Measurements from ENCODE around the gene DLG2. TPM values are rescaled to one million over a fixed set of nuclear protein-coding genes. Genes with fewer than 3 reads are reported as not detected.

The DLG2 gene
- total and polyA plus RNA-seq, 4 experiments from 2014 or later, result 0.78 to 2.7 (median 1.9) TPM

- POLR2A ChIA-PET (ENCODE audit: partially characterized antibody), result no interaction called here
- Histone ChIP-seq H3K27ac (ENCODE audit: low read depth, low read length) (no peak overlapping the region), H3K4me3 (ENCODE audit: low read length in 2 of 2) (no peak overlapping the region), H3K4me1 (ENCODE audit: insufficient read depth, low read length) (no peaks in the 10 kb centered on the region), H3K9me3 (ENCODE audit: control insufficient read depth in 1 of 2, low read length in 2 of 2) (no peaks in the 10 kb centered on the region), H3K36me3 (ENCODE audit: insufficient read depth, low read length) (no peaks in the 10 kb centered on the region), H3K27me3 (ENCODE audit: insufficient read depth, low read length) (no peaks in the 10 kb centered on the region)
- no peak for DNase-seq
- Mint-ChIP-seq H3K27me3 (no peaks in the 10 kb centered on the region), H3K36me3 (no peaks in the 10 kb centered on the region), H3K4me3 (no peak overlapping the region), H3K4me1 (no peaks in the 10 kb centered on the region), H3K9me3 (peaks cover 4 to 39% (median 10%) of the 10 kb centered on the region in 8 donors), H3K27ac (no peak overlapping the region)
- intact Hi-C loops (cut with micrococcal nuclease), result no loop called here
- CTCF ChIA-PET (ENCODE audit: partially characterized antibody), result no interaction called here
Observed at GRCh38 chr11:84518631-84519183, 1108.4 kb downstream of the DLG2 start.

- Histone ChIP-seq H3K4me1 (ENCODE audit: insufficient read depth, low read length) (no peaks in the 10 kb centered on the region), H3K27ac (ENCODE audit: low read depth, low read length) (no peak overlapping the region), H3K4me3 (ENCODE audit: low read length in 2 of 2) (no peak overlapping the region), H3K27me3 (ENCODE audit: insufficient read depth, low read length) (no peaks in the 10 kb centered on the region), H3K9me3 (ENCODE audit: control insufficient read depth in 1 of 2, low read length in 2 of 2) (no peaks in the 10 kb centered on the region), H3K36me3 (ENCODE audit: insufficient read depth, low read length) (no peaks in the 10 kb centered on the region)
- no peaks in the 10 kb centered on the region for H3K4me1 Mint-ChIP-seq
- H3K4me3 Mint-ChIP-seq, result no peak overlapping the region
- peaks cover 0 to 1% of the 10 kb centered on the region in 2 donors for H3K27me3 Mint-ChIP-seq
- POLR2A ChIA-PET (ENCODE audit: partially characterized antibody), result no interaction called here
- CTCF ChIA-PET (ENCODE audit: partially characterized antibody), result no interaction called here
- intact Hi-C loops (cut with micrococcal nuclease), result no loop called here
- no peak overlapping the region for H3K27ac Mint-ChIP-seq
- peaks cover 3 to 26% (median 14%) of the 10 kb centered on the region in 8 donors for H3K9me3 Mint-ChIP-seq
- no peak for DNase-seq
- H3K36me3 Mint-ChIP-seq, result no peaks in the 10 kb centered on the region
Observed at GRCh38 chr11:84514436-84514835, 1112.7 kb downstream of the DLG2 start.

- no peak overlapping the region for H3K27ac Mint-ChIP-seq
Observed at GRCh38 chr11:84503503-84503902, 1123.6 kb downstream of the DLG2 start.

GRCh38 chr11:84501750-84502149 lies 1125.4 kb downstream of the DLG2 start:
- no peaks in the 10 kb centered on the region for H3K27me3 ChIP-seq (ENCODE audit: insufficient read depth, low read length)
- H3K4me3 Mint-ChIP-seq, result no peak overlapping the region
- H3K27ac Mint-ChIP-seq, result no peak overlapping the region
- no peak overlapping the region for H3K4me3 ChIP-seq (ENCODE audit: low read length in 2 of 2)
- H3K9me3 Mint-ChIP-seq, result peaks cover 0 to 22% (median 3%) of the 10 kb centered on the region in 8 donors
- intact Hi-C loops (cut with micrococcal nuclease), result no loop called here
- H3K27me3 Mint-ChIP-seq, result no peaks in the 10 kb centered on the region
- no peaks in the 10 kb centered on the region for H3K4me1 ChIP-seq (ENCODE audit: insufficient read depth, low read length)
- H3K27ac ChIP-seq (ENCODE audit: low read depth, low read length), result no peak overlapping the region
- no peak for DNase-seq
- no peaks in the 10 kb centered on the region for H3K36me3 ChIP-seq (ENCODE audit: insufficient read depth, low read length)
- H3K9me3 ChIP-seq (ENCODE audit: control insufficient read depth in 1 of 2, low read length in 2 of 2), result no peaks in the 10 kb centered on the region
- H3K36me3 Mint-ChIP-seq, result no peaks in the 10 kb centered on the region
- H3K4me1 Mint-ChIP-seq, result no peaks in the 10 kb centered on the region
- POLR2A ChIA-PET (ENCODE audit: partially characterized antibody), result no interaction called here
- CTCF ChIA-PET (ENCODE audit: partially characterized antibody), result no interaction called here

More at GRCh38 chr11:84503503-84503902, 1123.6 kb downstream of the DLG2 start:
- H3K27ac ChIP-seq (ENCODE audit: low read depth, low read length), result no peak overlapping the region
- H3K4me3 ChIP-seq (ENCODE audit: low read length in 2 of 2), result no peak overlapping the region
- POLR2A ChIA-PET (ENCODE audit: partially characterized antibody), result no interaction called here
- Mint-ChIP-seq H3K27me3 (no peaks in the 10 kb centered on the region), H3K9me3 (peaks cover 0 to 19% (median 6%) of the 10 kb centered on the region in 8 donors), H3K4me3 (no peak overlapping the region), H3K4me1 (no peaks in the 10 kb centered on the region), H3K36me3 (no peaks in the 10 kb centered on the region)
- H3K9me3 ChIP-seq (ENCODE audit: control insufficient read depth in 1 of 2, low read length in 2 of 2), result no peaks in the 10 kb centered on the region
- H3K36me3 ChIP-seq (ENCODE audit: insufficient read depth, low read length), result no peaks in the 10 kb centered on the region
- CTCF ChIA-PET (ENCODE audit: partially characterized antibody), result no interaction called here
- intact Hi-C loops (cut with micrococcal nuclease), result no loop called here
- no peak for DNase-seq
- no peaks in the 10 kb centered on the region for H3K27me3 ChIP-seq (ENCODE audit: insufficient read depth, low read length)
- H3K4me1 ChIP-seq (ENCODE audit: insufficient read depth, low read length), result no peaks in the 10 kb centered on the region

GRCh38 chr11:84497981-84498411 lies 1129.1 kb downstream of the DLG2 start:
- H3K36me3 ChIP-seq (ENCODE audit: insufficient read depth, low read length), result no peaks in the 10 kb centered on the region
- Mint-ChIP-seq H3K4me1 (no peaks in the 10 kb centered on the region), H3K4me3 (no peak overlapping the region), H3K27ac (no peak overlapping the region), H3K9me3 (peaks cover 0 to 27% (median 8%) of the 10 kb centered on the region in 8 donors), H3K27me3 (no peaks in the 10 kb centered on the region), H3K36me3 (no peaks in the 10 kb centered on the region)
- POLR2A ChIA-PET (ENCODE audit: partially characterized antibody), result no interaction called here
- no peaks in the 10 kb centered on the region for H3K27me3 ChIP-seq (ENCODE audit: insufficient read depth, low read length)
- intact Hi-C loops (cut with micrococcal nuclease), result no loop called here
- H3K4me3 ChIP-seq (ENCODE audit: low read length in 2 of 2), result no peak overlapping the region
- DNase-seq, result no peak
- no peak overlapping the region for H3K27ac ChIP-seq (ENCODE audit: low read depth, low read length)
- CTCF ChIA-PET (ENCODE audit: partially characterized antibody), result no interaction called here
- H3K4me1 ChIP-seq (ENCODE audit: insufficient read depth, low read length), result no peaks in the 10 kb centered on the region
- H3K9me3 ChIP-seq (ENCODE audit: control insufficient read depth in 1 of 2, low read length in 2 of 2), result no peaks in the 10 kb centered on the region

- Mint-ChIP-seq H3K4me3 (no peak overlapping the region), H3K27me3 (no peaks in the 10 kb centered on the region)
Observed at GRCh38 chr11:84497181-84497580, 1130.0 kb downstream of the DLG2 start.

GRCh38 chr11:84496122-84496521 lies 1131.0 kb downstream of the DLG2 start:
- intact Hi-C loops (cut with micrococcal nuclease), result no loop called here
- POLR2A ChIA-PET (ENCODE audit: partially characterized antibody), result no interaction called here
- no peak for DNase-seq
- no peaks in the 10 kb centered on the region for H3K4me1 Mint-ChIP-seq
- no peak overlapping the region for H3K4me3 Mint-ChIP-seq
- Histone ChIP-seq H3K27me3 (ENCODE audit: insufficient read depth, low read length) (no peaks in the 10 kb centered on the region), H3K9me3 (ENCODE audit: control insufficient read depth in 1 of 2, low read length in 2 of 2) (no peaks in the 10 kb centered on the region), H3K4me3 (ENCODE audit: low read length in 2 of 2) (no peak overlapping the region), H3K27ac (ENCODE audit: low read depth, low read length) (no peak overlapping the region), H3K4me1 (ENCODE audit: insufficient read depth, low read length) (no peaks in the 10 kb centered on the region), H3K36me3 (ENCODE audit: insufficient read depth, low read length) (no peaks in the 10 kb centered on the region)
- H3K27ac Mint-ChIP-seq, result no peak overlapping the region
- H3K9me3 Mint-ChIP-seq, result peaks cover 0 to 27% (median 9%) of the 10 kb centered on the region in 8 donors
- CTCF ChIA-PET (ENCODE audit: partially characterized antibody), result no interaction called here
- H3K27me3 Mint-ChIP-seq, result no peaks in the 10 kb centered on the region
- no peaks in the 10 kb centered on the region for H3K36me3 Mint-ChIP-seq

More at GRCh38 chr11:84497181-84497580, 1130.0 kb downstream of the DLG2 start:
- Histone ChIP-seq H3K27me3 (ENCODE audit: insufficient read depth, low read length) (no peaks in the 10 kb centered on the region), H3K27ac (ENCODE audit: low read depth, low read length) (no peak overlapping the region), H3K36me3 (ENCODE audit: insufficient read depth, low read length) (no peaks in the 10 kb centered on the region), H3K9me3 (ENCODE audit: control insufficient read depth in 1 of 2, low read length in 2 of 2) (no peaks in the 10 kb centered on the region), H3K4me3 (ENCODE audit: low read length in 2 of 2) (no peak overlapping the region), H3K4me1 (ENCODE audit: insufficient read depth, low read length) (no peaks in the 10 kb centered on the region)
- Mint-ChIP-seq H3K4me1 (no peaks in the 10 kb centered on the region), H3K27ac (no peak overlapping the region), H3K36me3 (no peaks in the 10 kb centered on the region), H3K9me3 (peaks cover 0 to 24% (median 8%) of the 10 kb centered on the region in 8 donors)
- intact Hi-C loops (cut with micrococcal nuclease), result no loop called here
- no peak for DNase-seq
- ChIA-PET POLR2A (ENCODE audit: partially characterized antibody) (no interaction called here), CTCF (ENCODE audit: partially characterized antibody) (no interaction called here)

- no peaks in the 10 kb centered on the region for H3K27me3 Mint-ChIP-seq
- H3K4me3 Mint-ChIP-seq, result no peak overlapping the region
- peaks cover 0 to 18% (median 10%) of the 10 kb centered on the region in 8 donors for H3K9me3 Mint-ChIP-seq
Observed at GRCh38 chr11:84480131-84480530, 1147.0 kb downstream of the DLG2 start.

More at GRCh38 chr11:84480131-84480530, 1147.0 kb downstream of the DLG2 start:
- POLR2A ChIA-PET (ENCODE audit: partially characterized antibody), result no interaction called here
- H3K27ac ChIP-seq (ENCODE audit: low read depth, low read length), result no peak overlapping the region
- H3K27me3 ChIP-seq (ENCODE audit: insufficient read depth, low read length), result no peaks in the 10 kb centered on the region
- no peaks in the 10 kb centered on the region for H3K36me3 ChIP-seq (ENCODE audit: insufficient read depth, low read length)
- intact Hi-C loops (cut with micrococcal nuclease), result no loop called here
- DNase-seq, result no peak
- CTCF ChIA-PET (ENCODE audit: partially characterized antibody), result no interaction called here
- H3K27ac Mint-ChIP-seq, result no peak overlapping the region
- no peaks in the 10 kb centered on the region for H3K9me3 ChIP-seq (ENCODE audit: control insufficient read depth in 1 of 2, low read length in 2 of 2)
- no peaks in the 10 kb centered on the region for H3K36me3 Mint-ChIP-seq
- no peaks in the 10 kb centered on the region for H3K4me1 ChIP-seq (ENCODE audit: insufficient read depth, low read length)
- no peak overlapping the region for H3K4me3 ChIP-seq (ENCODE audit: low read length in 2 of 2)
- no peaks in the 10 kb centered on the region for H3K4me1 Mint-ChIP-seq

Measured in CD4-positive, alpha-beta memory T cell (primary cell).